Endothelial cell (in vitro differentiated cells): ENCODE results near the gene ZSWIM3. TPM values are rescaled to one million over a fixed set of nuclear protein-coding genes. Genes with fewer than 3 reads are reported as not detected.

ENCODE experiments used
- DNase-seq: peaks from one replicate; pipeline ENCODE4 v3.0.0; 2021; ENCODE audit warnings: low spot score
- H3K27ac Mint-ChIP-seq: one replicate; pipeline ENCODE4 v1.8.0; 2021; ENCODE audit warnings: mixed read lengths, inconsistent platforms; ENCODE audit not compliant: unreplicated experiment
- H3K27me3 Mint-ChIP-seq: one replicate; pipeline ENCODE4 v1.8.0; 2021; ENCODE audit warnings: mild to moderate bottlenecking, moderate library complexity, mixed read lengths, inconsistent platforms; ENCODE audit not compliant: unreplicated experiment
- H3K36me3 Mint-ChIP-seq: one replicate; pipeline ENCODE4 v1.8.0; 2021; ENCODE audit warnings: mild to moderate bottlenecking, low read depth, mixed read lengths, inconsistent platforms; ENCODE audit not compliant: unreplicated experiment
- H3K4me1 Mint-ChIP-seq: one replicate; pipeline ENCODE4 v1.8.0; 2021; ENCODE audit warnings: mild to moderate bottlenecking, mixed read lengths, inconsistent platforms; ENCODE audit not compliant: unreplicated experiment
- H3K4me3 Mint-ChIP-seq: one replicate; pipeline ENCODE4 v1.8.0; 2021; ENCODE audit warnings: mild to moderate bottlenecking, mixed read lengths, inconsistent platforms; ENCODE audit not compliant: unreplicated experiment
- H3K9me3 Mint-ChIP-seq: one replicate; pipeline ENCODE4 v1.8.0; 2021; ENCODE audit warnings: mixed read lengths, inconsistent platforms; ENCODE audit not compliant: unreplicated experiment
- CTCF ChIP-seq: fragments of 200-600 bp; sonication (generic); IDR thresholded peaks from one replicate; pipeline ENCODE4 v1.5.0; 2021; ENCODE audit warnings: antibody characterized with exemption; ENCODE audit not compliant: unreplicated experiment
- total RNA-seq: library from RNA; stranded (reverse); fragmentation: NEBNext Ultra II Directional; extraction: Animal tissue kit (Norgen Biotek cat#: 25700); gene quantifications from one replicate; pipeline ENCODE4 v1.2.1, GENCODE V29; 2021; ENCODE audit not compliant: unreplicated experiment

The ZSWIM3 gene
- total RNA-seq, 1 donor from 2014 or later = 6.7 TPM

DNA sequence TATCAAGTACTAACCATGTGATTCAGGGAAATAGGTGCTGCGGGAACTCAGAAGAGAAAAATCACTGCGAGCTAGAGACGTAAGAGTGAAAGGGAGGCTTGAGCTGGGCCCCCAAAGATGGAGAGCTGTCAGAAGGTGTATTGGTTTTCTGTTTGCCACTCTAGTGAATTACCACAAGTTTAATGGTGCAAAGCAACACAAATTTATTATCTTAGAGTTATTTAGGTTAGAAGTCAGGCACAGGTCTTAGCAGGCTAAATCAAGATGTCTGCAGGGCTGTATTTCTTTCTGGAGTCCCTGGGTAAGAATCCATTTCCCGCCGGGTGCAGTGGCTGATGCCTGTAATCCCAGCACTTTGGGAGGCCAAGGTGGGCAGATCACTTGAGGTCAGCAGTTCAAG lies 2.5 kb downstream of the ZSWIM3 start:
- Mint-ChIP-seq H3K4me3 (no peak overlapping the region), H3K27ac (no peak overlapping the region), H3K36me3 (peaks cover 7% of the 10 kb centered on the region), H3K9me3 (no peaks in the 10 kb centered on the region), H3K4me1 (peaks cover 18% of the 10 kb centered on the region), H3K27me3 (peaks cover 4% of the 10 kb centered on the region)
- DNase-seq = no peak
- TF ChIP-seq CTCF = no peak

- Mint-ChIP-seq H3K4me3 (no peak overlapping the region), H3K4me1 (peaks cover 18% of the 10 kb centered on the region), H3K27ac (no peak overlapping the region), H3K27me3 (peaks cover 4% of the 10 kb centered on the region), H3K36me3 (peaks cover 7% of the 10 kb centered on the region), H3K9me3 (no peaks in the 10 kb centered on the region)
- no peak for DNase-seq
- TF ChIP-seq CTCF = no peak
These were observed 3.3 kb downstream of the ZSWIM3 start for GRCh38 chr20:45860560-45861220.

GRCh38 chr20:45861221-45862075 lies 4.0 kb downstream of the ZSWIM3 start:
- no peak for DNase-seq
- peaks cover 7% of the 10 kb centered on the region for H3K36me3 Mint-ChIP-seq
- no peak for TF ChIP-seq CTCF
- peaks cover 12% of the 10 kb centered on the region for H3K4me1 Mint-ChIP-seq
- H3K27me3 Mint-ChIP-seq = peaks cover 4% of the 10 kb centered on the region
- no peaks in the 10 kb centered on the region for H3K9me3 Mint-ChIP-seq
- H3K4me3 Mint-ChIP-seq = no peak overlapping the region
- no peak overlapping the region for H3K27ac Mint-ChIP-seq

GRCh38 chr20:45863543-45864470 lies 6.4 kb downstream of the ZSWIM3 start:
- Mint-ChIP-seq H3K36me3 (peaks cover 7% of the 10 kb centered on the region), H3K27me3 (peaks cover 1% of the 10 kb centered on the region), H3K4me3 (peak overlapping the region; percentile 7), H3K27ac (no peak overlapping the region), H3K4me1 (peaks cover under 1% of the 10 kb centered on the region), H3K9me3 (no peaks in the 10 kb centered on the region)
- TF ChIP-seq CTCF = no peak
- DNase-seq = no peak
